Osteoblast (primary cell): ENCODE results near the gene TBCEL. TPM values are rescaled to one million over a fixed set of nuclear protein-coding genes. Genes with fewer than 3 reads are reported as not detected.

Experiments used
- DNase-seq: peaks from one replicate; pipeline ENCODE4 v3.0.0; 2011; ENCODE audit warnings: low spot score, mixed read lengths; ENCODE audit not compliant: insufficient read length; ENCODE audit errors: missing footprints
- H2AFZ ChIP-seq: 2 replicates; pipeline ENCODE4 v1.6.0; 2011; ENCODE audit warnings: mild to moderate bottlenecking, low read length
- H3K27ac ChIP-seq: 2 replicates; pipeline ENCODE4 v1.5.1; 2011; ENCODE audit warnings: mild to moderate bottlenecking, low read depth, low read length, moderate library complexity
- H3K27me3 ChIP-seq: 2 replicates; pipeline ENCODE4 v1.6.0; 2012; ENCODE audit warnings: mild to moderate bottlenecking, control low read depth, inconsistent platforms, low read length, moderate library complexity; ENCODE audit not compliant: insufficient read depth
- H3K36me3 ChIP-seq: 2 replicates; pipeline ENCODE4 v1.5.1; 2011; ENCODE audit warnings: mild to moderate bottlenecking, low read length, control low read depth, moderate library complexity; ENCODE audit not compliant: insufficient read depth
- H3K4me1 ChIP-seq: 2 replicates; pipeline ENCODE4 v1.5.1; 2011; ENCODE audit warnings: mild to moderate bottlenecking, low read length, control low read depth, moderate library complexity; ENCODE audit not compliant: insufficient read depth
- H3K4me2 ChIP-seq: 2 replicates; pipeline ENCODE4 v1.6.0; 2011; ENCODE audit warnings: mild to moderate bottlenecking, low read length; ENCODE audit not compliant: insufficient read depth
- H3K4me3 ChIP-seq: fragments of 200-600 bp; sonication (generic); 3 replicates; pipeline ENCODE4 v1.5.1; 2012; ENCODE audit warnings: mild to moderate bottlenecking, low read length, inconsistent platforms; ENCODE audit not compliant: insufficient read depth
- H3K79me2 ChIP-seq: 2 replicates; pipeline ENCODE4 v1.6.0; 2012; ENCODE audit warnings: mild to moderate bottlenecking, low read length, control low read depth, inconsistent platforms; ENCODE audit not compliant: insufficient read depth
- H3K9me3 ChIP-seq: 2 replicates; pipeline ENCODE4 v1.5.1; 2011; ENCODE audit warnings: low read depth, low read length, control low read depth
- H4K20me1 ChIP-seq: 2 replicates; pipeline ENCODE4 v1.6.0; 2012; ENCODE audit warnings: mild to moderate bottlenecking, low read length, control low read depth; ENCODE audit not compliant: insufficient read depth
- total RNA-seq: library from RNA; depleted of rRNA; stranded (reverse); fragments of >200 nt; gene quantifications from 2 replicates; pipeline ENCODE4 v1.2.3, GENCODE V29; 2012
- TF ChIP-seq, protein P1 (sequence below): IDR thresholded peaks from 2 replicates; pipeline ENCODE4 v1.5.1; 2011; ENCODE audit warnings: mild to moderate bottlenecking, low read depth, low read length, moderate library complexity; ENCODE audit errors: extremely low read depth

TBCEL gene
- total RNA-seq, 1 donor: 41.6 TPM

DNA sequence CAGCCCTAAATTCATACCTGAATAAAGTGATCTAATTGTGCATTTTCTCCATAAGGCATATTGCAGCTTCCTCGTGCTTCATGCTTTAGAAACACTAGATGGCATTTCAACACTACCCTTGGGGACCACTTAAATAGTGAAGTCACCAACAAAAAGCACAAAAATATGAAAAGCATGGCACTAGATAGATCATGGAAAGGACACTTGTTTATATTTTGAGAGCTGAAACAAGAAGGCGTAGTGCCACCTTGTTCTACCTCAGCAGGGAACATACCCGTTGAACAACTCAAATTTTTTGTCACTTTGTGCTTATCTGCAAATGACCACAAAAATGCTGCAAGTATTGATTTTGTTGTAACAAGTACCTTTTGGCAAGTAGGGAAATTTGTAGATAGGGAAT is 8.6 kb downstream of the TBCEL start:
- peaks cover 72% of the 10 kb centered on the region for H3K79me2 ChIP-seq

DNA sequence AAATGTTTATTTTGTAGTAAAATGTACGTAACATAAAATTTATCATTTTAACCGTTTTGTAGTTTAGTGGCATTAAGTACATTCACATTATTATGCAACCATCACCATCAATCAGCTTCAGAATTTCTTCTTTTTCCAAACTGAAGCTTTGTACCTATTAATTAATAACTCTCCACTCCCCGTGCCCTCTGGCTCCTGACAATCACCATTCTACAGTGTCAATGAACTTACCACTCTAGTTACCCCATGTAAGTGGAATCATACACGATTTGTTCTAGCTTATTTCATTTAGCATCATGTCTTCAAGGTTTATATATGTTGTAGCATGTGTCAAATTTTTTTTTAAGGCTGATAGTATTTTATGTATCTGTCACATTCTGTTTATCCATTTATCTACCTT is 9.7 kb downstream of the TBCEL start:
- Histone ChIP-seq H3K27ac (no peak overlapping the region), H3K9me3 (no peaks in the 10 kb centered on the region), H3K27me3 (no peaks in the 10 kb centered on the region), H3K79me2 (peaks cover 63% of the 10 kb centered on the region), H3K4me3 (no peak overlapping the region), H3K36me3 (no peaks in the 10 kb centered on the region), H3K4me2 (no peak overlapping the region), H4K20me1 (peaks cover 27% of the 10 kb centered on the region), H3K4me1 (no peaks in the 10 kb centered on the region), H2AFZ (no peak overlapping the region)
- no peak for DNase-seq
- TF ChIP-seq, protein P1, sequence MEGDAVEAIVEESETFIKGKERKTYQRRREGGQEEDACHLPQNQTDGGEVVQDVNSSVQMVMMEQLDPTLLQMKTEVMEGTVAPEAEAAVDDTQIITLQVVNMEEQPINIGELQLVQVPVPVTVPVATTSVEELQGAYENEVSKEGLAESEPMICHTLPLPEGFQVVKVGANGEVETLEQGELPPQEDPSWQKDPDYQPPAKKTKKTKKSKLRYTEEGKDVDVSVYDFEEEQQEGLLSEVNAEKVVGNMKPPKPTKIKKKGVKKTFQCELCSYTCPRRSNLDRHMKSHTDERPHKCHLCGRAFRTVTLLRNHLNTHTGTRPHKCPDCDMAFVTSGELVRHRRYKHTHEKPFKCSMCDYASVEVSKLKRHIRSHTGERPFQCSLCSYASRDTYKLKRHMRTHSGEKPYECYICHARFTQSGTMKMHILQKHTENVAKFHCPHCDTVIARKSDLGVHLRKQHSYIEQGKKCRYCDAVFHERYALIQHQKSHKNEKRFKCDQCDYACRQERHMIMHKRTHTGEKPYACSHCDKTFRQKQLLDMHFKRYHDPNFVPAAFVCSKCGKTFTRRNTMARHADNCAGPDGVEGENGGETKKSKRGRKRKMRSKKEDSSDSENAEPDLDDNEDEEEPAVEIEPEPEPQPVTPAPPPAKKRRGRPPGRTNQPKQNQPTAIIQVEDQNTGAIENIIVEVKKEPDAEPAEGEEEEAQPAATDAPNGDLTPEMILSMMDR: no peak

More for the DNA sequence above, 8.6 kb downstream of the TBCEL start:
- Histone ChIP-seq H3K36me3 (no peaks in the 10 kb centered on the region), H3K4me1 (no peaks in the 10 kb centered on the region), H3K27me3 (no peaks in the 10 kb centered on the region), H3K4me3 (no peak overlapping the region), H2AFZ (no peak overlapping the region), H4K20me1 (peaks cover 30% of the 10 kb centered on the region), H3K4me2 (no peak overlapping the region), H3K27ac (no peak overlapping the region), H3K9me3 (no peaks in the 10 kb centered on the region)
- DNase-seq: no peak
- TF ChIP-seq, protein P1: no peak

DNA sequence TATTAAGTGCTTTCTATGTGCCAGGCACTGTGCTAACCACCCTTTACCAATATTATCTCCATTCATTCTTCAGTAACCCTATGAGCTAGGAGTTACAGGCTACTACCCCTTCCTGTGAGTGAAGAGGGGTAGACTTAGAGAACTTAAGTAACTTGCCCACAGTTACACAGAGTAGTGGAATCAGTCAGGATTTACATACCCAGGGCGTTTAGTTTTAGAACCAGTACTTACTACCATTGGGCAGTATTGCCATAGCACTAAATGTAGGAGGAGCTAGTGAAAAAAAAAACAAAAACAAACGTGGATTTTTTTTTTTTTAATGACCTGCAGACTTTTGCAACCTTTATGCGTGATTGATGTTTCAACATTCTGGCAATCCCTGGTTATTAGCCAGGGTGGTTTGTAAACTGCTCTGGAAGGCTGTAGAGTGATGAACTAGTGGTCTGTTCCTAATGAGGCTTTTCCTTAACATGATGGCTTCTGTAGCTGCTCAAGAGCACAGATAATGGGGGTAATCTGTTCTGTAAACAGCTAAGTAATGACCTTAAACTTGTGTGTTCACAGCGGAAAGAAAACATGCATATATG is 11.4 kb downstream of the TBCEL start:
- Histone ChIP-seq H3K9me3 (no peaks in the 10 kb centered on the region), H3K4me3 (no peak overlapping the region), H3K4me2 (no peak overlapping the region), H3K36me3 (no peaks in the 10 kb centered on the region), H3K4me1 (no peaks in the 10 kb centered on the region), H3K27ac (no peak overlapping the region), H3K27me3 (no peaks in the 10 kb centered on the region), H2AFZ (no peak overlapping the region), H3K79me2 (peaks cover 60% of the 10 kb centered on the region), H4K20me1 (peaks cover 31% of the 10 kb centered on the region)
- TF ChIP-seq, protein P1: no peak
- DNase-seq: peak; percentile 30

DNA sequence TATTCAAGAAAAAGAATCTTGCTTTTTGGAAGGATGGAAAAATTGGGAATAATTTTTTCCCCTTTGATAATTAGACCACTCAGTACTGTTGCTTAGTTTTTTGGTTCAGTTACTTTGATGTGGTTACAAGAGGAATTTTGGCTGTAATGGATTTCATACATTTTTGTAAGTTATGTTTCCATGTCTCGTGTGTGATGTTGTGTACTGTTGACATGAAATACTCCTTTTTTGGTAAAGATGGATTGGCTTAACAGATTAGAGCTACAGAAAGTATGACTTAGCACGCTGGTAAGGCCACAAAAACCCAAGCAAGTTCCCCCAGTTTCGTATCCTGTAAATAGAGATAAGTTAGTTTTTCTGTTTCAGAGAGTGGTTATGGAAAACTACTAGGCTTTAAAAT is 11.9 kb downstream of the TBCEL start:
- Histone ChIP-seq H3K27ac (no peak overlapping the region), H3K4me3 (no peak overlapping the region), H3K27me3 (no peaks in the 10 kb centered on the region), H3K36me3 (no peaks in the 10 kb centered on the region), H2AFZ (no peak overlapping the region), H3K79me2 (peaks cover 56% of the 10 kb centered on the region), H3K9me3 (no peaks in the 10 kb centered on the region), H3K4me2 (no peak overlapping the region), H3K4me1 (no peaks in the 10 kb centered on the region), H4K20me1 (peaks cover 34% of the 10 kb centered on the region)
- no peak for DNase-seq
- TF ChIP-seq, protein P1: no peak
